Pons (tissue), 1 donor: Measurements from ENCODE around the gene LOXL3.
"Not testable (repeated sequence)": the region's sequence is repeated elsewhere in the genome, so short reads cannot be mapped to it uniquely, and the experiment has no call there.

Source experiments
- DNase-seq: peaks from one replicate; pipeline ENCODE4 v3.0.0-alpha.2; 2016; ENCODE audit warnings: low spot score

The LOXL3 gene

DNA sequence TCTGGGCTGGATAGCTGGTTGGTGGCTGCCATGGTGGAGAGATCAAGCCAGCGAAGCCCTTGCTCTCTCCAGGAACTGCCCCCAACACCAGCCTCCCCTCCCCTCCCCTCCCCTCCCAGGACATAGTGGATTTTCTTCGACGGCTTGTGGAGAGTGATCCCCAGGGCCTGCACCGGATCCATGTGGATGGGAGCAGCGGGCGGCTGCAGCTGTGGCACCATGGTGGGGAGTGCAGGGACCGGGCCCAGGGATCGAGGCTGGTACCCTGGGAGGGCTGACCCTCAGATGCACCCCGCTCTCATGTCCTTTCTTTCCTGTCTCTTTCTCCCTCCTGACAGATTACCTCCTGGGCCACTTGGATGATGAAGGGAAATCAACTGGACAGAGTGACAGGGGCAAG, 63.8 kb downstream of the LOXL3 start:
- no peak for DNase-seq

DNA sequence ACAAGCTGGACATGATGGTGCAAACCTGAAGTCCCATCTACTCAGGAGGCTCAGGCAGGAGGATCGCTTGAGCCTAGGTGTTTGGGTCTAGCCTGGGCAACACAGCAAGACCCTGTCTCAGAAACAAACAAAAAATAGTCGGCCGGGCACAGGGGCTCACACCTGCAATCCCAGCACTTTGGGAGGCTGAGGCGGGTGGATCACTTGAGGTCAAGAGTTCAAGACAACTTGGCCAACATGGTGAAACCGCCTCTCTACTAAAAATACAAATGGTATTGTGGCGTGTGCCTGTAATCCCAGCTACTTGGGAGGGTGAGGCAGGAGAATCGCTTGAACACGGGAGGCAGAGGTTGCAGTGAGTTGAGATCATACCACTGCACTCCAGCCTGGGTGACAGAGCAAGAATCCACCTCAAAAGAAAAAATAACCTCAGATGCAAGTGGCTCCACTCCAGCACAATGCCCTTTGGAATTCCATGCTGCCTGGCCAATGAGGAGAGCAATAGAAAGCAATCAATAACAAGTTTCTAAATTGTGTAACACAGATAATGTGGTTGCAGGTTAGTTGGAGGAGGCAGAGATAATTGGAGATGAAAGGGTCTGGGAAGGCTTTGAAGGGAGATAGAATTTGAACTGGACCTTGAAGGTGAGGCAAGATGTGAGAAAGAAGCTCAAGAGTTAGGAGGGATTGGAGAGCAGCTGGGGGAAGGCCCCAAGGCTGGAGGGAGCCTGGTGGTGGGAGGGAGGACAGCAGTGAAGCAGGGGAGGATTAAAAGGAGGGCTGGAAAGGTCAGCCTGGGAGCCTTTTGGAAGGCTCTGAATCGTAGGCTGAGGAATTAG, 64.9 kb downstream of the LOXL3 start:
- DNase-seq, result no peak

DNA sequence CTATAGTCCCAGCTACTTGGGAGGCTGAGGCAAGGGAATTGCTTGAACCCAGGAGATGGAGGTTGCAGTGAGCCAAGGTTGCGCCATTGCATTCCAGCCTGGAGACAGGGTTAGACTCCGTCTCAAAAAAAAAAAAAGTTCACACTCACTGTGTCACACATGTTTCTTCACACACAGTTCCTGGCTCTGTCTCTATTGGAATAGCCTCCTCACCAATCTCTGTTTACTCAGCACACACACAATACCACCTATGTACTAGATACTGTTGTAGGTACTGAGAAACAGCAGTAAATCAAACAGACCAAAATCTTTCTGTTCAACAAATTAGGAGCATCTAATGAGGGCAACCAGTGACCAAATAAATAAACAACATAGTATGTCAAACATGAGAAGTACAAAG, 67.6 kb downstream of the LOXL3 start:
- DNase-seq, result no peak

DNA sequence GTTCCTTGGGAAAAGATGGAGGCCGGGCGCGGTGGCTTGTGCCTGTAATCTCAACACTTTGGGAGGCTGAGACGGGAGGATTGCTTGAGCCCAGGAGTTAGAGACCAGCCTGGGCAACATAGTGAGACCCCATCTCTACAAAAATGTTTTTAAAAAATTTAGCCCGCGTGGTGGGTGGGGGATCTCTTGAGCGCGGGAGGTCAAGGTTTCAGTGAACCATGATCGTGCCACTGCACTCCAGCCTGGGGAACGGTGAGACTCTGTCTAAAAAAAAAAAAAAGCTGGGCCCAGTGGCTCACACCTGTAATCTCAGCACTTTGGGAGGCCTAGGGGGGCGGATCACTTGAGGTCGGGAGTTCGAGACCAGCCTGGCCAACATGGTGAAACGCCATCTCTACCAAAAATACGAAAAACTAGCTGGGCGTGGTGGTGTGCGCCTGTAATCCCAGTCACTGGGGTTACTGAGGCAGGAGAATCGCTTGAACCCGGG, 70.0 kb downstream of the LOXL3 start:
- DNase-seq, result not testable (repeated sequence)

DNA sequence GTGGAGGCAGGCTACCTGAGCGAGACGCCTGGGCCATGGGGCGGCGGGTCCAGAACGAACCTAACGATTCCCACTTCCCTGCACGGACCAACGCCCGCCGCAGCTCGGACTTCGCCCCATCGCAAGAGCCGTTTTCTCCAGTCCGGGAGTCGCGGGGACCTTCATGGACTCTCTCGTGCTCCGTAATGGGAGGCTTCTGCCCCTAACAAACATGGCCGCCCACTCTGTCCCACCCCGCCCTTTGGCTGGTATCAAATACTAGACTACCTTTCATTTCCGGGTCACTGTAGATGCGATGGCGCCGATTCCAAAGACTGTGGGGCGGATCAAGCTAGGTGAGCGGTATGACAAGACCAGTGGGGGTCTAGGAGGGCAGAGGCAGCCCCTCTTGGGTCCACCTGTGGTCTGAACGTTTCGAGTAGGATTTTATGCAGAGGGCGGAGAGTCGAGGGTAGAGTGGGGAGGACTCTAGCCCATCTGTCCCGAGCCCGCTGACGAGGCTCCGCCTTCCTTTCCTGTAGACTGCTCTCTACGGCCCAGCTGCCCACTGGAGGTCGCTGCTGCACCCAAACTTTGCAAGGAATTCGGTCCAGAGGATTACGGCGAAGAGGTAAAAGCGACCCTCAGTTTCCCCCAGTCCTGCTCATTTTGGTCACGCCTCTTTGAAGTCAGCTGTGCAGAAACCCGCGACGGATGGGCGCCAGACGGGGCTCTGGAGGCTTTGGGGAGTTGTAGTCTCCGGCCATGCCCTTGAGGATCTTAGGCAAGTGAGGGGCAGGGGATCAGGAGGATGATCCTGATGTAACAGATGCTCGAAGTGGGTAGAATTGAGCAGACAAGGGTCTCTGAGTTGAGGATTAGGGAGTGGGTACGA, 70.7 kb downstream of the LOXL3 start, which contains the start of the genes CCDC142 and TTC31:
CCDC142 (minus strand) TSS at position 198 of the 874 bp plus-strand sequence; CDS start at position 37, 161 bp downstream.
TTC31 (plus strand) TSS at position 281 of the 874 bp plus-strand sequence; CDS start at position 296, 15 bp downstream.
- DNase-seq, result peak; percentile 98
